ENCODE measurements around the gene CLSTN2.

CLSTN2 gene

GRCh38 chr3:140351466-140351865 is 416.5 kb downstream of the CLSTN2 start:
- no peak for DNase-seq

- no peak for DNase-seq
These were observed 420.5 kb downstream of the CLSTN2 start for GRCh38 chr3:140355481-140355880.

- no peak for DNase-seq
These were observed 423.7 kb downstream of the CLSTN2 start for GRCh38 chr3:140358686-140359085.

GRCh38 chr3:140359233-140359995 is 424.4 kb downstream of the CLSTN2 start:
- DNase-seq = no peak

- DNase-seq = no peak
These were observed 425.3 kb downstream of the CLSTN2 start for GRCh38 chr3:140360332-140360731.

GRCh38 chr3:140363801-140364200 is 428.8 kb downstream of the CLSTN2 start:
- DNase-seq = no peak

- DNase-seq = no peak
These were observed 431.1 kb downstream of the CLSTN2 start for GRCh38 chr3:140365872-140366697.

GRCh38 chr3:140368223-140368811 is 433.3 kb downstream of the CLSTN2 start:
- DNase-seq = no peak

- DNase-seq = no peak
These were observed 435.7 kb downstream of the CLSTN2 start for GRCh38 chr3:140370686-140371085.

GRCh38 chr3:140373234-140373633 is 438.2 kb downstream of the CLSTN2 start:
- DNase-seq = no peak

- DNase-seq = no peak
These were observed 440.0 kb downstream of the CLSTN2 start for GRCh38 chr3:140375002-140375401.

GRCh38 chr3:140376136-140376889 is 441.3 kb downstream of the CLSTN2 start:
- DNase-seq = no peak

- DNase-seq = no peak
These were observed 442.7 kb downstream of the CLSTN2 start for GRCh38 chr3:140377644-140378043.

- DNase-seq = no peak
These were observed 443.8 kb downstream of the CLSTN2 start for GRCh38 chr3:140378571-140379340.

- DNase-seq = no peak
These were observed 449.2 kb downstream of the CLSTN2 start for GRCh38 chr3:140384028-140384771.

- DNase-seq = no peak
These were observed 449.9 kb downstream of the CLSTN2 start for GRCh38 chr3:140384876-140385275.

- no peak for DNase-seq
These were observed 451.5 kb downstream of the CLSTN2 start for GRCh38 chr3:140386357-140387100.

GRCh38 chr3:140387244-140387643 is 452.3 kb downstream of the CLSTN2 start:
- DNase-seq = no peak

GRCh38 chr3:140388202-140388922 is 453.4 kb downstream of the CLSTN2 start:
- DNase-seq = no peak

GRCh38 chr3:140391061-140391460 is 456.1 kb downstream of the CLSTN2 start:
- DNase-seq = no peak

All from CD4-positive, alpha-beta T cell treated with Interleukin-21 for 1 hour (primary cell).